HL-60/S4 treated with phorbol 12-myristate 13-acetate at 8.2 ng/mL for 4 days and 3 days (cell line): ENCODE results near the gene GRID1.

ENCODE experiments used
- in situ Hi-C: fragments of 300-500 bp; cut with MboI; formaldehyde crosslinking; loops from 2 replicates; pipeline ENCODE4 v1.15.0; 2022; ENCODE audit warnings: low sequenced_read_pairs

GRID1 gene

GRCh38 chr10:86128360-86128759 lies 238.2 kb downstream of the GRID1 start:
- in situ Hi-C loops: no loop called here

- in situ Hi-C loops: no loop called here
These were observed 239.2 kb downstream of the GRID1 start for GRCh38 chr10:86127274-86127819.

GRCh38 chr10:86124734-86125133 lies 241.9 kb downstream of the GRID1 start:
- in situ Hi-C loops: no loop called here

- in situ Hi-C loops: no loop called here
These were observed 242.9 kb downstream of the GRID1 start for GRCh38 chr10:86123715-86124114.

GRCh38 chr10:86123304-86123703 lies 243.3 kb downstream of the GRID1 start:
- in situ Hi-C loops: no loop called here

GRCh38 chr10:86122646-86123045 lies 243.9 kb downstream of the GRID1 start:
- in situ Hi-C loops: no loop called here

GRCh38 chr10:86121200-86121599 lies 245.4 kb downstream of the GRID1 start:
- in situ Hi-C loops: no loop called here

GRCh38 chr10:86117051-86117450 lies 249.5 kb downstream of the GRID1 start:
- in situ Hi-C loops: no loop called here

- in situ Hi-C loops: no loop called here
These were observed 252.6 kb downstream of the GRID1 start for GRCh38 chr10:86113983-86114382.

GRCh38 chr10:86113501-86113900 lies 253.1 kb downstream of the GRID1 start:
- in situ Hi-C loops: no loop called here

GRCh38 chr10:86113044-86113443 lies 253.6 kb downstream of the GRID1 start:
- in situ Hi-C loops: no loop called here

- in situ Hi-C loops: no loop called here
These were observed 254.6 kb downstream of the GRID1 start for GRCh38 chr10:86111902-86112545.

GRCh38 chr10:86110156-86110786 lies 256.3 kb downstream of the GRID1 start:
- in situ Hi-C loops: no loop called here

GRCh38 chr10:86109421-86109820 lies 257.2 kb downstream of the GRID1 start:
- in situ Hi-C loops: loop anchor here (10.0 kb wide), 1 partner anchor 265 kb away; no protein-coding TSS in a partner anchor

GRCh38 chr10:86108696-86109095 lies 257.9 kb downstream of the GRID1 start:
- in situ Hi-C loops: loop anchor here (10.0 kb wide), 1 partner anchor 266 kb away; no protein-coding TSS in a partner anchor

- in situ Hi-C loops: loop anchor here (10.0 kb wide), 1 partner anchor 267 kb away; no protein-coding TSS in a partner anchor
These were observed 258.8 kb downstream of the GRID1 start for GRCh38 chr10:86107611-86108310.

- in situ Hi-C loops: loop anchor here (10.0 kb wide), 1 partner anchor 268 kb away; no protein-coding TSS in a partner anchor
These were observed 259.5 kb downstream of the GRID1 start for GRCh38 chr10:86107131-86107530.

GRCh38 chr10:86106616-86107015 lies 260.0 kb downstream of the GRID1 start:
- in situ Hi-C loops: loop anchor here (10.0 kb wide), 1 partner anchor 268 kb away; no protein-coding TSS in a partner anchor

- in situ Hi-C loops: loop anchor here (10.0 kb wide), 1 partner anchor 269 kb away; no protein-coding TSS in a partner anchor
These were observed 261.0 kb downstream of the GRID1 start for GRCh38 chr10:86105640-86106039.

GRCh38 chr10:86105181-86105580 lies 261.4 kb downstream of the GRID1 start:
- in situ Hi-C loops: loop anchor here (10.0 kb wide), 1 partner anchor 270 kb away; no protein-coding TSS in a partner anchor

- in situ Hi-C loops: loop anchor here (10.0 kb wide), 1 partner anchor 270 kb away; no protein-coding TSS in a partner anchor
These were observed 261.9 kb downstream of the GRID1 start for GRCh38 chr10:86104611-86105145.
